Right lobe of liver (tissue), 6 donors: ENCODE data around the gene TMEM143. TPM values are rescaled to one million over a fixed set of nuclear protein-coding genes. Genes with fewer than 3 reads are reported as not detected.

ENCODE experiments used
- ATAC-seq, 4 donors: fragments of 200-7000 bp; cut with Tn5 transposase; one replicate each; pipeline ENCODE4 v1.9.1; 2020; ENCODE audit warnings: mild to moderate bottlenecking in 4 of 4, moderate library complexity in 4 of 4
- DNase-seq, 3 donors: peaks; one replicate each; pipeline ENCODE4 v3.0.0-alpha.2; 2020
- H3K27ac ChIP-seq, 3 donors: fragments of 200-600 bp; one replicate each; pipeline ENCODE4 v1.8.0; 2022
- H3K27me3 ChIP-seq, 2 donors: fragments of 200-600 bp; one replicate each; pipeline ENCODE4 v1.8.0; 2022
- H3K36me3 ChIP-seq, 4 donors: fragments of 200-600 bp; sonication (generic) in 1 of 4; one replicate each; pipeline versions ENCODE4 v1.5.1 to v1.8.0; 2017 to 2022; ENCODE audit warnings: control low read depth in 1 of 4
- H3K4me1 ChIP-seq, 4 donors: fragments of 200-600 bp; sonication (generic) in 1 of 4; one replicate each; pipeline versions ENCODE4 v1.5.1 to v1.8.0; 2017 to 2022; ENCODE audit warnings: control low read depth in 1 of 4
- H3K4me3 ChIP-seq, 3 donors: fragments of 200-600 bp; one replicate each; pipeline ENCODE4 v1.8.0; 2022
- H3K9me3 ChIP-seq, 4 donors: fragments of 200-600 bp; sonication (generic) in 1 of 4; one replicate each; pipeline versions ENCODE4 v1.5.1 to v1.8.0; 2017 to 2022; ENCODE audit warnings: control low read depth in 1 of 4
- CTCF ChIP-seq, 4 donors: fragments of 200-600 bp in 3 of 4; fragments of 450-650 bp in 1 of 4; IDR thresholded peaks; one replicate each; pipeline versions ENCODE4 v1.5.1 to v1.8.0; 2016 to 2022; ENCODE audit warnings: antibody characterized with exemption in 4 of 4, mild to moderate bottlenecking in 2 of 4
- POLR2A ChIP-seq: fragments of 450-650 bp; IDR thresholded peaks from one replicate; pipeline ENCODE4 v1.6.1; 2017; ENCODE audit warnings: antibody characterized with exemption, mild to moderate bottlenecking
- WGBS: methylation state at CpG from one replicate; pipeline ENCODE4 v1.1.6; 2018; ENCODE audit warnings: low coverage, low lambda C conversion rate; ENCODE audit not compliant: insufficient coverage; ENCODE audit errors: missing lambda C conversion rate; 5-methylcytosine and 5-hydroxymethylcytosine counted together
- intact Hi-C, 2 donors: fragments of 100-400 bp; cut with DNase I; formaldehyde crosslinking; loops; one replicate each; pipeline versions ENCODE4 v1.11.2 to v1.14.1; 2022
- total RNA-seq, 6 experiments: library from RNA; depleted of rRNA in 2 of 6; stranded (reverse); fragments of >200 nt in 2 of 6; fragmentation: NEBNext Ultra II Directional in 3 of 6; extraction: Animal tissue kit (Norgen Biotek cat#: 25700) in 3 of 6; gene quantifications; one replicate each; pipeline versions ENCODE4 v1.1.0 to v1.2.4, GENCODE V29; 2016 to 2023
- donor health status: DM: no; HTN: yes; CAD: no.
- donor health status: DM: no; HTN: no; CAD: no.
- donor health status: DM: no; HTN: no; CAD: no.
- donor health status: DM: no; HTN: yes; CAD: no.
- donor health status: DM: no; HTN: yes; CAD: no.

Gene TMEM143
- total RNA-seq, 6 experiments from 2014 or later, result 6.5 to 15.1 (median 9.8) TPM

GRCh38 chr19:48325265-48325910 lies 38.4 kb downstream of the TMEM143 start, which contains the start of gene EMP3:
Gene EMP3, plus strand, starts transcription at chr19:48325552. Its CDS starts 1,293 bp downstream, at chr19:48326845.
- 7% methylated on average over 22 of the region's 22 CpGs for WGBS

GRCh38 chr19:48321622-48322591 lies 41.8 kb downstream of the TMEM143 start:
- peak overlapping the region; percentile 93 to 99 (median 95) for H3K27ac ChIP-seq
- DNase-seq (peak; percentile 99 to 100 (median 99)), ATAC-seq (peak; percentile 88 to 92 (median 90))
- WGBS, result 4% methylated on average over 23 of the region's 63 CpGs
- no peaks in the 10 kb centered on the region for H3K4me1 ChIP-seq
- H3K4me3 ChIP-seq, result peak overlapping the region; percentile 56 to 68 (median 59)
- intact Hi-C loops, result no loop called here
- TF ChIP-seq CTCF (IDR thresholded peaks at IDR 0.05) (peak in 3 of 4 donors; percentile 16 to 41 (median 32)), POLR2A (peak; percentile 86)
- H3K9me3 ChIP-seq, result no peaks in the 10 kb centered on the region
- no peaks in the 10 kb centered on the region for H3K27me3 ChIP-seq
- H3K36me3 ChIP-seq, result no peaks in the 10 kb centered on the region

More at GRCh38 chr19:48325265-48325910, 38.4 kb downstream of the TMEM143 start, which contains the start of gene EMP3:
- Histone ChIP-seq H3K9me3 (no peaks in the 10 kb centered on the region), H3K27me3 (no peaks in the 10 kb centered on the region), H3K4me1 (no peaks in the 10 kb centered on the region), H3K4me3 (peak within 1 kb of the TSS; percentile 26 to 44 (median 27)), H3K27ac (peak within 1 kb of the TSS; percentile 58 to 60 (median 60)), H3K36me3 (no peaks in the 10 kb centered on the region)
- TF ChIP-seq POLR2A, result peak; percentile 38
- TF ChIP-seq CTCF (IDR thresholded peaks at IDR 0.05), result no peak
- no peak for ATAC-seq
- peak; percentile 57 to 72 (median 65) for DNase-seq
- intact Hi-C loops, result no loop called here

- TF ChIP-seq CTCF (IDR thresholded peaks at IDR 0.05), result no peak
- no peak for TF ChIP-seq POLR2A
- H3K27ac ChIP-seq, result peak overlapping the region; percentile 93 to 99 (median 95)
- WGBS, result under 1% methylated on average over 21 of the region's 22 CpGs
- no peaks in the 10 kb centered on the region for H3K9me3 ChIP-seq
- no peaks in the 10 kb centered on the region for H3K4me1 ChIP-seq
- H3K4me3 ChIP-seq, result peak overlapping the region; percentile 56 to 68 (median 59)
- ATAC-seq (peak; percentile 87 to 90 (median 88)), DNase-seq (peak; percentile 99)
- no peaks in the 10 kb centered on the region for H3K27me3 ChIP-seq
- H3K36me3 ChIP-seq, result no peaks in the 10 kb centered on the region
- intact Hi-C loops, result no loop called here
Observed at GRCh38 chr19:48321372-48321621, 42.4 kb downstream of the TMEM143 start.

- Histone ChIP-seq H3K4me3 (no peak overlapping the region), H3K36me3 (no peaks in the 10 kb centered on the region), H3K9me3 (no peaks in the 10 kb centered on the region), H3K4me1 (no peaks in the 10 kb centered on the region), H3K27me3 (no peaks in the 10 kb centered on the region), H3K27ac (peak overlapping the region in 1 of 3 donors; percentile 95)
- intact Hi-C loops, result loop anchor here in 1 of 2 donors (10.0 kb wide), 1 partner anchor 285 kb away; the partner anchor contains the start of gene SPACA4
- TF ChIP-seq CTCF (IDR thresholded peaks at IDR 0.05), result peak; percentile 75 to 91 (median 84)
- no peak for TF ChIP-seq POLR2A
- ATAC-seq (peak; percentile 42 to 48 (median 43)), DNase-seq (peak; percentile 86 to 88 (median 87))
- 23% methylated on average over 7 of the region's 16 CpGs for WGBS
Observed at GRCh38 chr19:48319647-48320541, 43.8 kb downstream of the TMEM143 start.
